Endothelial cell of umbilical vein (primary cell): ENCODE data around the gene ZFP1. TPM values are rescaled to one million over a fixed set of nuclear protein-coding genes. Genes with fewer than 3 reads are reported as not detected.

Experiments
- BruUV-seq: library from RNA; stranded (reverse); fragments of 400-500 nt; replicated peaks from 2 replicates; lab custom pipeline; 2021; lab: Mats Ljungman, UMichigan
- CTCF ChIA-PET: fragments of 300-600, 350-600 bp; sonication (Branson Sonifier 250); formaldehyde crosslinking; loops from one replicate; lab custom pipeline; 2021; ENCODE audit warnings: antibody characterized with exemption, inconsistent platforms; lab: Charles Lee
- POLR2A ChIA-PET: fragments of 300-600, 350-600 bp; sonication (Branson Sonifier 250); formaldehyde crosslinking; loops from one replicate; lab custom pipeline; 2021; ENCODE audit warnings: antibody characterized with exemption, inconsistent platforms; lab: Charles Lee
- DNase-seq: peaks from one replicate; pipeline ENCODE4 v3.0.0-alpha.2; 2011; ENCODE audit warnings: low read depth, low spot score
- FAIRE-seq: peaks from 2 replicates; lab custom pipeline; 2011; peaks lifted over from hg19 to GRCh38; lab: Jason Lieb, UNC
- H2AFZ ChIP-seq: 2 replicates; pipeline ENCODE4 v1.6.0; 2012; ENCODE audit warnings: low read depth, low read length, control low read depth, inconsistent platforms
- H3K27ac ChIP-seq: 2 replicates; pipeline ENCODE4 v1.5.1; 2011; ENCODE audit warnings: low read depth, mild to moderate bottlenecking, control low read depth, low read length, moderate library complexity; ENCODE audit not compliant: insufficient read depth
- H3K27me3 ChIP-seq, 2 experiments: 2 replicates each; pipeline versions ENCODE4 v1.6.0 to v1.6.1; 2011; ENCODE audit warnings: low read length in 2 of 2, mixed read lengths in 1 of 2; ENCODE audit not compliant: control insufficient read depth in 2 of 2, insufficient read depth in 2 of 2
- H3K36me3 ChIP-seq, 2 experiments: 2 replicates in 1 of 2; 3 replicates in 1 of 2; pipeline ENCODE4 v1.5.1; 2011; ENCODE audit warnings: low read length in 2 of 2, mild to moderate bottlenecking in 1 of 2, moderate library complexity in 1 of 2; ENCODE audit not compliant: control insufficient read depth in 2 of 2, insufficient read depth in 2 of 2; ENCODE audit errors: extremely low read depth in 1 of 2
- H3K4me1 ChIP-seq: 3 replicates; pipeline ENCODE4 v1.5.1; 2011; ENCODE audit warnings: mild to moderate bottlenecking, low read length; ENCODE audit not compliant: control insufficient read depth, insufficient read depth; ENCODE audit errors: extremely low read depth
- H3K4me2 ChIP-seq: 2 replicates; pipeline ENCODE4 v1.6.1; 2011; ENCODE audit warnings: low read length, control low read depth, mixed read lengths; ENCODE audit not compliant: insufficient read depth
- H3K4me3 ChIP-seq, 3 experiments: fragments of 200-600 bp in 1 of 3; sonication (generic), shearing (Covaris generic) in 1 of 3; replicated peaks in 1 of 3; 2 replicates each; pipeline ENCODE4 v1.5.1; 2011 to 2016; ENCODE audit warnings: control low read depth in 3 of 3, low read length in 3 of 3, mild to moderate bottlenecking in 2 of 3, inconsistent platforms in 1 of 3, low read depth in 1 of 3, moderate library complexity in 1 of 3; ENCODE audit not compliant: insufficient read depth in 1 of 3
- H3K79me2 ChIP-seq: 2 replicates; pipeline ENCODE4 v1.6.0; 2012; ENCODE audit warnings: low read length, inconsistent platforms; ENCODE audit not compliant: control insufficient read depth, insufficient read depth
- H3K9ac ChIP-seq: replicated peaks from 2 replicates; pipeline ENCODE3; 2011; ENCODE audit warnings: low read length, control low read depth; ENCODE audit not compliant: insufficient read depth; ENCODE audit errors: extremely low read depth
- H3K9me1 ChIP-seq: replicated peaks from 3 replicates; pipeline ENCODE4 v1.6.0; 2011; ENCODE audit warnings: mild to moderate bottlenecking, low read length; ENCODE audit not compliant: control insufficient read depth, insufficient read depth; ENCODE audit errors: extremely low read depth
- H3K9me3 ChIP-seq: replicated peaks from 2 replicates; pipeline ENCODE4 v1.5.1; 2012; ENCODE audit warnings: low read length, inconsistent platforms; ENCODE audit not compliant: control insufficient read depth, insufficient read depth
- H4K20me1 ChIP-seq: replicated peaks from 2 replicates; pipeline ENCODE3; 2011; ENCODE audit warnings: mild to moderate bottlenecking, low read length; ENCODE audit not compliant: control insufficient read depth, insufficient read depth; ENCODE audit errors: extremely low read depth
- EZH2 ChIP-seq: IDR thresholded peaks from 2 replicates; pipeline ENCODE4 v1.6.1; 2012; ENCODE audit warnings: borderline replicate concordance, low read depth, mild to moderate bottlenecking, moderate library complexity, low read length, inconsistent platforms; ENCODE audit not compliant: severe bottlenecking
- FOS ChIP-seq: IDR thresholded peaks from 2 replicates; pipeline ENCODE4 v1.6.1; 2011; ENCODE audit warnings: mild to moderate bottlenecking, low read length, moderate library complexity, borderline replicate concordance; ENCODE audit not compliant: insufficient read depth
- GATA2 ChIP-seq: IDR thresholded peaks from 2 replicates; pipeline ENCODE4 v1.7.0; 2011; ENCODE audit warnings: low read depth, mild to moderate bottlenecking, moderate library complexity, mixed read lengths, low read length; ENCODE audit not compliant: insufficient read length, insufficient read depth
- JUN ChIP-seq: IDR thresholded peaks from 2 replicates; pipeline ENCODE4 v1.6.1; 2011; ENCODE audit warnings: borderline replicate concordance, low read depth; ENCODE audit not compliant: insufficient read length, insufficient read depth
- MYC ChIP-seq: IDR thresholded peaks from one replicate; pipeline ENCODE4 v1.6.1; 2011; ENCODE audit warnings: mild to moderate bottlenecking, low read depth, low read length
- POLR2A ChIP-seq: IDR thresholded peaks from 2 replicates; pipeline ENCODE4 v1.6.1; 2012; ENCODE audit warnings: low read depth, mild to moderate bottlenecking, control low read depth, low read length
- POLR2AphosphoS5 ChIP-seq: IDR thresholded peaks from 2 replicates; pipeline ENCODE4 v1.6.1; 2012; ENCODE audit warnings: low read depth, mild to moderate bottlenecking, control low read depth, low read length, moderate library complexity; ENCODE audit not compliant: insufficient read depth
- dilution Hi-C: fragments of 300-500 bp; cut with MboI; formaldehyde crosslinking; loops from one replicate; pipeline ENCODE4 v1.15.0; 2019; ENCODE audit warnings: low sequenced_read_pairs; ENCODE audit not compliant: extremely low pct_ligation_motif_present
- intact Hi-C: fragments of 100-400 bp; cut with micrococcal nuclease; formaldehyde crosslinking; loops from one replicate; pipeline ENCODE4 v1.10.0; 2022
- polyA plus RNA-seq, 4 experiments: library from polyadenylated mRNA; depleted of rRNA in 3 of 4; stranded (reverse) in 3 of 4; unstranded in 1 of 4; fragments of >200 nt; gene quantifications; 2 replicates each; pipeline versions ENCODE4 v1.2.1 to v1.2.3, GENCODE V29; 2011 to 2012; ENCODE audit warnings: missing spikeins in 1 of 4
- total RNA-seq: library from RNA; stranded (reverse); gene quantifications from 2 replicates; pipeline ENCODE4 v1.2.3, GENCODE V29; 2021
- TF ChIP-seq, protein P1 (sequence below): IDR thresholded peaks from 2 replicates; pipeline ENCODE4 v1.6.1; 2011; ENCODE audit not compliant: insufficient read depth, insufficient read length
- TF ChIP-seq, protein P2 (sequence below), 2 donors: IDR thresholded peaks; 1 replicate in 1 of 2; 2 replicates in 1 of 2; pipeline ENCODE4 v1.5.1; 2011; ENCODE audit warnings: low read length in 2 of 2, mild to moderate bottlenecking in 2 of 2, moderate library complexity in 2 of 2, control low read depth in 1 of 2, inconsistent platforms in 1 of 2, low read depth in 1 of 2; ENCODE audit not compliant: insufficient read depth in 1 of 2; ENCODE audit errors: extremely low read depth in 1 of 2

ZFP1 gene
- total and polyA plus RNA-seq, 2 donors (not counting 3 experiments of a cell fraction or from before 2014, with no cell fraction given), result 2.8 to 9.8 TPM

DNA sequence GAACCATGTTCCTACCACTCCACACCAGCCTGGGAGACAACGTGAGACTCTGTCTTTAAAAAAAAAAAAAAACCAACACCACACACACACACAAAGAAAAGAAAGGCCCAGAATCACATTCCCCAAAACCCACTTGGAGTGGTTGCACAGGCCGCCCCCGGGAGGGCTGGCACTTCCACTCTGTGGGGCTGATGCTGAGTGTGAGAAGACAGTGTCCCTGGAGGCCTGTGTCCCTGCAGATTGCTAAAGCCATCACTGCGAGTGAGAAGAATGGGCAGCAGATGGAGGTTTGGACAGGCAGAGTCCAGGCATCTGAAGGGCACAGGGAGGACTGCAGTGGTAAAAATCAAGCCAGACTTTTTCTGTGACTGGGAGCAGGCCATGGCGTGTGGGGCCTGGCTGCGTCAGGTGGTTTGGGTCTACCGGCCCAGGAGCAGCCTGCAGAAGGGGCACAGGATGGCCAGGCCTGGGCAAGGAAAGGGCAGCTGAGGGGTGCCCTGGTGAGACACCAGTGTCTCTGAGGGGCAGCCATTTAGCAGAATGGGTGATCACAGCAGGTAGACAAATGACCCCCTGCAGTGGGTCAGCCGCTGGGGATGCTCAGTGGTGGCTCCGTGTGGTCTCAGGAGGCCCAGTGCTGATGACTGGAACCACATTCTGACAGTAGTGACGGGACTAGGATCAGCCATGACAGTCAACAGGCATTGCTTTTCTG is 45.6 kb downstream of the ZFP1 start:
- no peaks in the 10 kb centered on the region for H3K79me2 ChIP-seq
- no peak for TF ChIP-seq JUN
- no peak for TF ChIP-seq POLR2AphosphoS5
- TF ChIP-seq, protein P1, sequence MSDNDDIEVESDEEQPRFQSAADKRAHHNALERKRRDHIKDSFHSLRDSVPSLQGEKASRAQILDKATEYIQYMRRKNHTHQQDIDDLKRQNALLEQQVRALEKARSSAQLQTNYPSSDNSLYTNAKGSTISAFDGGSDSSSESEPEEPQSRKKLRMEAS, result no peak
- TF ChIP-seq FOS, result no peak
- TF ChIP-seq, protein P2, sequence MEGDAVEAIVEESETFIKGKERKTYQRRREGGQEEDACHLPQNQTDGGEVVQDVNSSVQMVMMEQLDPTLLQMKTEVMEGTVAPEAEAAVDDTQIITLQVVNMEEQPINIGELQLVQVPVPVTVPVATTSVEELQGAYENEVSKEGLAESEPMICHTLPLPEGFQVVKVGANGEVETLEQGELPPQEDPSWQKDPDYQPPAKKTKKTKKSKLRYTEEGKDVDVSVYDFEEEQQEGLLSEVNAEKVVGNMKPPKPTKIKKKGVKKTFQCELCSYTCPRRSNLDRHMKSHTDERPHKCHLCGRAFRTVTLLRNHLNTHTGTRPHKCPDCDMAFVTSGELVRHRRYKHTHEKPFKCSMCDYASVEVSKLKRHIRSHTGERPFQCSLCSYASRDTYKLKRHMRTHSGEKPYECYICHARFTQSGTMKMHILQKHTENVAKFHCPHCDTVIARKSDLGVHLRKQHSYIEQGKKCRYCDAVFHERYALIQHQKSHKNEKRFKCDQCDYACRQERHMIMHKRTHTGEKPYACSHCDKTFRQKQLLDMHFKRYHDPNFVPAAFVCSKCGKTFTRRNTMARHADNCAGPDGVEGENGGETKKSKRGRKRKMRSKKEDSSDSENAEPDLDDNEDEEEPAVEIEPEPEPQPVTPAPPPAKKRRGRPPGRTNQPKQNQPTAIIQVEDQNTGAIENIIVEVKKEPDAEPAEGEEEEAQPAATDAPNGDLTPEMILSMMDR (IDR thresholded peaks at IDR 0.05; ENCODE audit: extremely low read depth in 1 of 2, insufficient read depth in 1 of 2, low read depth in 1 of 2, low read length in 2 of 2), result no peak
- TF ChIP-seq EZH2, result no peak
- TF ChIP-seq GATA2, result no peak
- TF ChIP-seq POLR2A, result no peak
- no peak for TF ChIP-seq MYC
- no peak overlapping the region for H2AFZ ChIP-seq
- no peak overlapping the region for H3K4me3 ChIP-seq
- ChIA-PET CTCF (no interaction called here), POLR2A (no interaction called here)
- no peaks in the 10 kb centered on the region for H3K9me1 ChIP-seq
- H3K36me3 ChIP-seq, result no peaks in the 10 kb centered on the region
- H3K27ac ChIP-seq, result no peak overlapping the region
- dilution Hi-C loops, result no loop called here
- peaks cover 2% of the 10 kb centered on the region for H3K4me1 ChIP-seq
- H3K27me3 ChIP-seq, result peaks cover 7 to 9% of the 10 kb centered on the region in 2 experiments
- no peak overlapping the region for H3K9ac ChIP-seq
- H3K4me2 ChIP-seq, result no peak overlapping the region
- no TSS peak for BruUV-seq
- intact Hi-C loops, result no loop called here
- H3K9me3 ChIP-seq, result no peaks in the 10 kb centered on the region
- no peak for DNase-seq
- no peak for FAIRE-seq
- no peaks in the 10 kb centered on the region for H4K20me1 ChIP-seq
